ENCODE measurements around the gene PRSS2. TPM values are rescaled to one million over a fixed set of nuclear protein-coding genes. Genes with fewer than 3 reads are reported as not detected.

The PRSS2 gene
- total and polyA plus RNA-seq, 2 donors (not counting 1 experiment from before 2014, with no cell fraction given), result not detected

DNA sequence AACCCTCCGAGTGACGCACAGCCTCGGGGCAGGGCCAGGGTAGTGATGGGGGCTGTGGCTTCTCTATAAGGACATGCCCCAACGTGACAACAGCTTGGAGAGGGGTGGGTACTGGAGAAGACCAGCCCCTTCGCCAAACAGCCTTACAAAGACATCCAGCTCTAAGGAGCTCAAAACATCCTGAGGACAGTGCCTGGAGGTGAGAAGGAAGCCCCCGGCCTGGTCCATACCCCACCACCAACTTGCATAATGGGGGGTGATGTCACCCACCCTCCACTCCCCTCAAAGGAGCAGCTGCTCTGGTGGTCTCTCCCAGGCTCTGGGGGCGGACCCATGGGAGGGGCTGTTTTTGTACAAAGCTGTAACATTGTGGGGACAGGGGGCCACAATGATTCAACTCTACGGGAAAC, 15.1 kb downstream of the PRSS2 start:
- H3K27me3 ChIP-seq (replicated peaks in 1 of 4; ENCODE audit: control extremely low read depth in 1 of 4, control insufficient read depth in 3 of 4, insufficient read depth in 4 of 4, low read length in 3 of 4), result no peaks in the 10 kb centered on the region
- no peaks in the 10 kb centered on the region for H4K20me1 ChIP-seq (ENCODE audit: control insufficient read depth, insufficient read depth, low read length, poor library complexity, severe bottlenecking)
- no peak for TF ChIP-seq EZH2 (IDR thresholded peaks at IDR 0.05; ENCODE audit: borderline replicate concordance, insufficient read depth, low read depth, low read length, poor library complexity, severe bottlenecking)
- TF ChIP-seq, protein P1, sequence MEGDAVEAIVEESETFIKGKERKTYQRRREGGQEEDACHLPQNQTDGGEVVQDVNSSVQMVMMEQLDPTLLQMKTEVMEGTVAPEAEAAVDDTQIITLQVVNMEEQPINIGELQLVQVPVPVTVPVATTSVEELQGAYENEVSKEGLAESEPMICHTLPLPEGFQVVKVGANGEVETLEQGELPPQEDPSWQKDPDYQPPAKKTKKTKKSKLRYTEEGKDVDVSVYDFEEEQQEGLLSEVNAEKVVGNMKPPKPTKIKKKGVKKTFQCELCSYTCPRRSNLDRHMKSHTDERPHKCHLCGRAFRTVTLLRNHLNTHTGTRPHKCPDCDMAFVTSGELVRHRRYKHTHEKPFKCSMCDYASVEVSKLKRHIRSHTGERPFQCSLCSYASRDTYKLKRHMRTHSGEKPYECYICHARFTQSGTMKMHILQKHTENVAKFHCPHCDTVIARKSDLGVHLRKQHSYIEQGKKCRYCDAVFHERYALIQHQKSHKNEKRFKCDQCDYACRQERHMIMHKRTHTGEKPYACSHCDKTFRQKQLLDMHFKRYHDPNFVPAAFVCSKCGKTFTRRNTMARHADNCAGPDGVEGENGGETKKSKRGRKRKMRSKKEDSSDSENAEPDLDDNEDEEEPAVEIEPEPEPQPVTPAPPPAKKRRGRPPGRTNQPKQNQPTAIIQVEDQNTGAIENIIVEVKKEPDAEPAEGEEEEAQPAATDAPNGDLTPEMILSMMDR (IDR thresholded peaks at IDR 0.05), result no peak
- Mint-ChIP-seq H3K9me3 (ENCODE audit: insufficient read depth) (peaks cover 2% of the 10 kb centered on the region), H3K4me3 (peak overlapping the region; percentile 26), H3K27ac (peak overlapping the region; percentile 78), H3K4me1 (peaks cover 56% of the 10 kb centered on the region), H3K27me3 (no peaks in the 10 kb centered on the region)
- DNase-seq, result peak; percentile 39
- H3K4me3 ChIP-seq (ENCODE audit: control extremely low read depth in 1 of 5, extremely low read depth in 1 of 5, insufficient read depth in 1 of 5, low read depth in 2 of 5, low read length in 4 of 5), result peak overlapping the region in 3 of 5 experiments; percentile 4 to 20 (median 9)
- 100% methylated on average over 1 of the region's 8 CpGs for WGBS (ENCODE audit: insufficient coverage)
- ChIA-PET CTCF (interaction anchor here (0.9 to 32.8 kb wide), 9 partner anchors 10 to 153 kb away, joined by 3 to 1138 read pairs (median 30); partner anchors contain the start of gene EPHB6), POLR2A (interaction anchor here (8.5 to 18.8 kb wide), 2 partner anchors 10 to 25 kb away, joined by 205 to 961 read pairs; no protein-coding TSS in a partner anchor)
- no peaks in the 10 kb centered on the region for H3K9me3 ChIP-seq (ENCODE audit: control extremely low read depth in 1 of 3, control insufficient read depth in 2 of 3, insufficient read depth in 1 of 3, low read length in 2 of 3)
- no peaks in the 10 kb centered on the region for H3K79me2 ChIP-seq (ENCODE audit: control insufficient read depth, insufficient read depth, low read length)
- H2AFZ ChIP-seq (ENCODE audit: insufficient read depth, low read depth, low read length, poor library complexity, severe bottlenecking), result no peak overlapping the region
- H3K9ac ChIP-seq (ENCODE audit: low read length), result no peak overlapping the region
- no peak for ATAC-seq (ENCODE audit: low read depth)
- H3K4me2 ChIP-seq (replicated peaks; ENCODE audit: low read depth, low read length, poor library complexity, severe bottlenecking), result no peak overlapping the region
- no peaks in the 10 kb centered on the region for H3K36me3 ChIP-seq (replicated peaks in 1 of 2; ENCODE audit: control extremely low read depth in 1 of 2, control insufficient read depth in 1 of 2, extremely low read depth in 1 of 2, insufficient read depth in 2 of 2, low read length in 1 of 2)
- no peak overlapping the region for H3K27ac ChIP-seq (ENCODE audit: low read length in 2 of 2)
- intact Hi-C loops (cut with micrococcal nuclease), result no loop called here
- H3K4me1 ChIP-seq (ENCODE audit: control insufficient read depth in 2 of 2, insufficient read depth in 2 of 2, low read length in 2 of 2), result peaks cover 26 to 40% of the 10 kb centered on the region in 2 donors

DNA sequence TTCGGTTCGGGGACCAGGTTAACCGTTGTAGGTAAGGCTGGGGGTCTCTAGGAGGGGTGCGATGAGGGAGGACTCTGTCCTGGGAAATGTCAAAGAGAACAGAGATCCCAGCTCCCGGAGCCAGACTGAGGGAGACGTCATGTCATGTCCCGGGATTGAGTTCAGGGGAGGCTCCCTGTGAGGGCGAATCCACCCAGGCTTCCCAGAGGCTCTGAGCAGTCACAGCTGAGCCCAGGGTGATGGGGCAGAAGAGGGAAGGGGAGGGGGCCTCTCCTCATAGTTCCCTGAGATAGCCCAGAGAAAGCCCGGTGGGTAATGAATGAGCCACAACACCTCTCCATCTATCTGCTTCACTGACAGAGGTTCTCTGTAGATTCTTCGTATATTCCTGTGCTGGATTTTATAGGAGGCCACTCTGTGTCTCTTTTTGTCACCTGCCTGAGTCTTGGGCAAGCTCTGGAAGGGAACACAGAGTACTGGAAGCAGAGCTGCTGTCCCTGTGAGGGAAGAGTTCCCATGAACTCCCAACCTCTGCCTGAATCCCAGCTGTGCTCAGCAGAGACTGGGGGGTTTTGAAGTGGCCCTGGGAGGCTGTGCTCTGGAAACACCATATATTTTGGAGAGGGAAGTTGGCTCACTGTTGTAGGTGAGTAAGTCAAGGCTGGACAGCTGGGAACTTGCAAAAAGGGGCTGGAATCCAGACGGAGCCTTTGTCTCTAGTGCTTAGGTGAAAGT, 16.4 kb downstream of the PRSS2 start:
- peak overlapping the region; percentile 83 for H3K27ac Mint-ChIP-seq
- H3K9me3 Mint-ChIP-seq (ENCODE audit: insufficient read depth), result peaks cover 2% of the 10 kb centered on the region
- Histone ChIP-seq H3K27ac (ENCODE audit: low read length in 2 of 2) (no peak overlapping the region), H3K4me3 (ENCODE audit: control extremely low read depth in 1 of 5, extremely low read depth in 1 of 5, insufficient read depth in 1 of 5, low read depth in 2 of 5, low read length in 4 of 5) (no peak overlapping the region), H3K79me2 (ENCODE audit: control insufficient read depth, insufficient read depth, low read length) (no peaks in the 10 kb centered on the region), H2AFZ (ENCODE audit: insufficient read depth, low read depth, low read length, poor library complexity, severe bottlenecking) (peak overlapping the region; percentile 1), H3K9ac (ENCODE audit: low read length) (no peak overlapping the region), H3K9me3 (ENCODE audit: control extremely low read depth in 1 of 3, control insufficient read depth in 2 of 3, insufficient read depth in 1 of 3, low read length in 2 of 3) (no peaks in the 10 kb centered on the region), H3K4me1 (ENCODE audit: control insufficient read depth in 2 of 2, insufficient read depth in 2 of 2, low read length in 2 of 2) (peaks cover 28 to 43% of the 10 kb centered on the region in 2 donors), H3K36me3 (replicated peaks in 1 of 2; ENCODE audit: control extremely low read depth in 1 of 2, control insufficient read depth in 1 of 2, extremely low read depth in 1 of 2, insufficient read depth in 2 of 2, low read length in 1 of 2) (no peaks in the 10 kb centered on the region), H3K4me2 (replicated peaks; ENCODE audit: low read depth, low read length, poor library complexity, severe bottlenecking) (no peak overlapping the region), H3K27me3 (replicated peaks in 1 of 4; ENCODE audit: control extremely low read depth in 1 of 4, control insufficient read depth in 3 of 4, insufficient read depth in 4 of 4, low read length in 3 of 4) (no peaks in the 10 kb centered on the region), H4K20me1 (ENCODE audit: control insufficient read depth, insufficient read depth, low read length, poor library complexity, severe bottlenecking) (no peaks in the 10 kb centered on the region)
- intact Hi-C loops (cut with micrococcal nuclease), result no loop called here
- TF ChIP-seq, protein P1 (IDR thresholded peaks at IDR 0.05), result no peak
- no peak for TF ChIP-seq EZH2 (IDR thresholded peaks at IDR 0.05; ENCODE audit: borderline replicate concordance, insufficient read depth, low read depth, low read length, poor library complexity, severe bottlenecking)
- WGBS (ENCODE audit: insufficient coverage), result 96% methylated on average over 10 of the region's 11 CpGs
- ATAC-seq (ENCODE audit: low read depth) (no peak), DNase-seq (no peak)
- POLR2A ChIA-PET, result interaction anchor here (0.5 to 18.8 kb wide), 3 partner anchors 9 to 73 kb away, joined by 5 to 961 read pairs (median 205); no protein-coding TSS in a partner anchor
- H3K4me3 Mint-ChIP-seq, result no peak overlapping the region
- H3K27me3 Mint-ChIP-seq, result no peaks in the 10 kb centered on the region
- CTCF ChIA-PET, result interaction anchor here (1.0 to 32.8 kb wide), 6 partner anchors 9 to 155 kb away, joined by 4 to 1138 read pairs (median 29); no protein-coding TSS in a partner anchor
- H3K4me1 Mint-ChIP-seq, result peaks cover 57% of the 10 kb centered on the region
